WTC11 (cell line): ENCODE data around the gene GCAT.

Experiments
- CTCF ChIP-seq: fragments of 200-600 bp; IDR thresholded peaks from 2 replicates; pipeline ENCODE4 v1.8.0; 2022; ENCODE audit warnings: antibody characterized with exemption
- ESRRA ChIP-seq: sonication (generic); formaldehyde crosslinking; IDR thresholded peaks from 2 replicates; pipeline ENCODE4 v1.8.1; 2022; ENCODE audit warnings: mild to moderate bottlenecking, missing genetic modification reagents, borderline replicate concordance
- GTF2I ChIP-seq: fragments of 250-450 bp; sonication (Bioruptor Pico); conservative IDR thresholded peaks from 2 replicates; pipeline ENCODE4 v1.4.0; 2021; ENCODE audit warnings: mild to moderate bottlenecking
- MAX ChIP-seq: sonication (generic); formaldehyde crosslinking; IDR thresholded peaks from 2 replicates; pipeline ENCODE4 v1.8.0; 2022; ENCODE audit warnings: mild to moderate bottlenecking, missing genetic modification reagents
- NR3C1 ChIP-seq: sonication (generic); formaldehyde crosslinking; conservative IDR thresholded peaks from 2 replicates; pipeline ENCODE4 v1.8.1; 2023; ENCODE audit warnings: low read depth, mild to moderate bottlenecking, missing genetic modification reagents
- ZBTB21 ChIP-seq: sonication (generic); formaldehyde crosslinking; IDR thresholded peaks from 2 replicates; pipeline ENCODE4 v1.8.1; 2023; ENCODE audit warnings: mild to moderate bottlenecking, missing genetic modification reagents, borderline replicate concordance
- ZNF263 ChIP-seq: sonication (generic); formaldehyde crosslinking; IDR thresholded peaks from 2 replicates; pipeline ENCODE4 v1.8.1; 2022; ENCODE audit warnings: low read depth, mild to moderate bottlenecking, moderate library complexity, missing genetic modification reagents
- TF ChIP-seq, protein P1 (sequence below): sonication (generic); formaldehyde crosslinking; IDR thresholded peaks from 2 replicates; pipeline ENCODE4 v1.8.1; 2022; ENCODE audit warnings: low read depth, missing genetic modification reagents, borderline replicate concordance
- TF ChIP-seq, protein P2 (sequence below): sonication (generic); formaldehyde crosslinking; IDR thresholded peaks from 2 replicates; pipeline ENCODE4 v1.8.1; 2023; ENCODE audit warnings: mild to moderate bottlenecking, missing genetic modification reagents, moderate library complexity
- TF ChIP-seq, protein P3 (sequence below): fragments of 250-450 bp; sonication (Bioruptor Pico); IDR thresholded peaks from 2 replicates; pipeline ENCODE4 v1.9.0; 2021; ENCODE audit warnings: mild to moderate bottlenecking

DNA sequence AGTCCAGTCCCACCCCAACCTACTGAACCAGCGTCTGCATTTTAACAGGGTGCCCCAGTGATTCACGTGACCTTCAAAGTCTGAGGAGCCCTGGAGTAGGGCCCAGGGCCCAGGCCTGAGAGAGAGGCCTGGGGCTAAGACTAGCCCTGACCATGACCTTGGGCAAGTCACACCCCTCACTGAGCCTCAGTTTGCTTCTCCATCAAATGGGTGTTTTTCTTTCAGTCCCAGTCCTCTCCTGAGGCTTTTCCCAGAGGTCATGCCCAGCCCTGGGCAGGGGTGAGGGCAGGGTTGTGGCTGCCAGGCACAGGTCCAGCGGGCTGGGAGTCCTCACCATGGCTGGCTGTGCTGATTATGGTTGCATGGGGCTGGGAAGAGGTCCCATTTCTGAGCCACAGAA is 33.0 kb upstream of the GCAT start:
- TF ChIP-seq ZBTB21 (CRISPR knock-in tag) (no peak), ZNF263 (CRISPR knock-in tag) (no peak), ESRRA (no peak), CTCF (no peak), NR3C1 (CRISPR knock-in tag) (no peak), MAX (CRISPR knock-in tag) (no peak), GTF2I (CRISPR knock-in tag) (no peak)
- TF ChIP-seq, protein P1, sequence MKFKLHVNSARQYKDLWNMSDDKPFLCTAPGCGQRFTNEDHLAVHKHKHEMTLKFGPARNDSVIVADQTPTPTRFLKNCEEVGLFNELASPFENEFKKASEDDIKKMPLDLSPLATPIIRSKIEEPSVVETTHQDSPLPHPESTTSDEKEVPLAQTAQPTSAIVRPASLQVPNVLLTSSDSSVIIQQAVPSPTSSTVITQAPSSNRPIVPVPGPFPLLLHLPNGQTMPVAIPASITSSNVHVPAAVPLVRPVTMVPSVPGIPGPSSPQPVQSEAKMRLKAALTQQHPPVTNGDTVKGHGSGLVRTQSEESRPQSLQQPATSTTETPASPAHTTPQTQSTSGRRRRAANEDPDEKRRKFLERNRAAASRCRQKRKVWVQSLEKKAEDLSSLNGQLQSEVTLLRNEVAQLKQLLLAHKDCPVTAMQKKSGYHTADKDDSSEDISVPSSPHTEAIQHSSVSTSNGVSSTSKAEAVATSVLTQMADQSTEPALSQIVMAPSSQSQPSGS (CRISPR knock-in tag), result no peak
- TF ChIP-seq, protein P2, sequence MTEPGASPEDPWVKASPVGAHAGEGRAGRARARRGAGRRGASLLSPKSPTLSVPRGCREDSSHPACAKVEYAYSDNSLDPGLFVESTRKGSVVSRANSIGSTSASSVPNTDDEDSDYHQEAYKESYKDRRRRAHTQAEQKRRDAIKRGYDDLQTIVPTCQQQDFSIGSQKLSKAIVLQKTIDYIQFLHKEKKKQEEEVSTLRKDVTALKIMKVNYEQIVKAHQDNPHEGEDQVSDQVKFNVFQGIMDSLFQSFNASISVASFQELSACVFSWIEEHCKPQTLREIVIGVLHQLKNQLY (CRISPR knock-in tag), result no peak
- TF ChIP-seq, protein P3, sequence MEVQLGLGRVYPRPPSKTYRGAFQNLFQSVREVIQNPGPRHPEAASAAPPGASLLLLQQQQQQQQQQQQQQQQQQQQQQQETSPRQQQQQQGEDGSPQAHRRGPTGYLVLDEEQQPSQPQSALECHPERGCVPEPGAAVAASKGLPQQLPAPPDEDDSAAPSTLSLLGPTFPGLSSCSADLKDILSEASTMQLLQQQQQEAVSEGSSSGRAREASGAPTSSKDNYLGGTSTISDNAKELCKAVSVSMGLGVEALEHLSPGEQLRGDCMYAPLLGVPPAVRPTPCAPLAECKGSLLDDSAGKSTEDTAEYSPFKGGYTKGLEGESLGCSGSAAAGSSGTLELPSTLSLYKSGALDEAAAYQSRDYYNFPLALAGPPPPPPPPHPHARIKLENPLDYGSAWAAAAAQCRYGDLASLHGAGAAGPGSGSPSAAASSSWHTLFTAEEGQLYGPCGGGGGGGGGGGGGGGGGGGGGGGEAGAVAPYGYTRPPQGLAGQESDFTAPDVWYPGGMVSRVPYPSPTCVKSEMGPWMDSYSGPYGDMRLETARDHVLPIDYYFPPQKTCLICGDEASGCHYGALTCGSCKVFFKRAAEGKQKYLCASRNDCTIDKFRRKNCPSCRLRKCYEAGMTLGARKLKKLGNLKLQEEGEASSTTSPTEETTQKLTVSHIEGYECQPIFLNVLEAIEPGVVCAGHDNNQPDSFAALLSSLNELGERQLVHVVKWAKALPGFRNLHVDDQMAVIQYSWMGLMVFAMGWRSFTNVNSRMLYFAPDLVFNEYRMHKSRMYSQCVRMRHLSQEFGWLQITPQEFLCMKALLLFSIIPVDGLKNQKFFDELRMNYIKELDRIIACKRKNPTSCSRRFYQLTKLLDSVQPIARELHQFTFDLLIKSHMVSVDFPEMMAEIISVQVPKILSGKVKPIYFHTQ (CRISPR knock-in tag), result no peak
